NCI-H82 treated with DMSO at 0.1 percent for 48 hours (cell line): Measurements from ENCODE around the gene FNDC5.
"Not testable (repeated sequence)": the region's sequence is repeated elsewhere in the genome, so short reads cannot be mapped to it uniquely, and the experiment has no call there.

Experiments
- DNase-seq: peaks from one replicate; lab custom pipeline; 2025; ENCODE audit not compliant: unreplicated experiment; lab: John Stamatoyannopoulos, UW

The FNDC5 gene

DNA sequence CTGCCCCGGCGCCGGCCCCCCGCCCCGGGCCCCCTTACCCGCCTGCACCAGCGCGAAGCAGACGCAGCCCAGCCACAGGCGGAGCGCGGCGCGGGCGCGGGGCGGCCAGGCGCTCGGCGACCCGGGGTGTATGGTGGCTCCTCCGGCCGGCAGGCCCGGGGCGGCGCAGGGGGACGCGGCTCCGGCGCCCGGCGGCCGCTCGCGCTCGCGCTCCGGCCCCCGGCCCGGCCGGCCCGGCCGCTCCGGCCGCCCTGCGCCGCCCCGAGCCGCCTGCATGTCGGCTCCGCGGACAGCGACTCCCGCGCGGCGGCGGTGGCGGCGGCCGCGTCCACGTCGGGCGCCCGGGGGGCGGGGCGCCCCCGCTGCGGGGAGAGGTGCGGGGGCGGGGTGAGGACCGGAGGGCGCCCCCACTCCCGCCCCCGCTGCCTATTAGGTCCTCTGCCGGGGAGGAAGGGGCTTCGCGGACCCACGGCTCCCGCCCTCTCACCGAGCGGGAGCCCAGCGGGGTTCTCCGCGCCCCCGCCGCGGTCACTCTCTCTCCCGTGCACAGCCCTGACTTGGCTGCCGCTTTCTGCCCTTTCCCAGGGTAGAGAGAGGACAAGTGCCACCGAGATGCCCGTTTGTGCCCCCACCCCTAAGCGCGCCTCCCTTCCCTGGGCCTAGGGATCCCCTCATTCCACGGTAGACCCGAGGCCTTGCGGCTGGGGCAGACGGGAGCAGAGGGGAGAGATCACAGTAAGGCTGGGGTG, at the start of gene FNDC5:
TSS of gene FNDC5 (minus strand) at position 298 of the 749 bp plus-strand sequence.
- DNase-seq, result no peak

- no peak for DNase-seq
Measured at GRCh38 chr1:32919811-32920733, 49.4 kb upstream of the FNDC5 start.

GRCh38 chr1:32918179-32918578, 47.5 kb upstream of the FNDC5 start:
- DNase-seq, result no peak

- DNase-seq, result no peak
Measured at GRCh38 chr1:32917521-32917920, 46.8 kb upstream of the FNDC5 start.

DNA sequence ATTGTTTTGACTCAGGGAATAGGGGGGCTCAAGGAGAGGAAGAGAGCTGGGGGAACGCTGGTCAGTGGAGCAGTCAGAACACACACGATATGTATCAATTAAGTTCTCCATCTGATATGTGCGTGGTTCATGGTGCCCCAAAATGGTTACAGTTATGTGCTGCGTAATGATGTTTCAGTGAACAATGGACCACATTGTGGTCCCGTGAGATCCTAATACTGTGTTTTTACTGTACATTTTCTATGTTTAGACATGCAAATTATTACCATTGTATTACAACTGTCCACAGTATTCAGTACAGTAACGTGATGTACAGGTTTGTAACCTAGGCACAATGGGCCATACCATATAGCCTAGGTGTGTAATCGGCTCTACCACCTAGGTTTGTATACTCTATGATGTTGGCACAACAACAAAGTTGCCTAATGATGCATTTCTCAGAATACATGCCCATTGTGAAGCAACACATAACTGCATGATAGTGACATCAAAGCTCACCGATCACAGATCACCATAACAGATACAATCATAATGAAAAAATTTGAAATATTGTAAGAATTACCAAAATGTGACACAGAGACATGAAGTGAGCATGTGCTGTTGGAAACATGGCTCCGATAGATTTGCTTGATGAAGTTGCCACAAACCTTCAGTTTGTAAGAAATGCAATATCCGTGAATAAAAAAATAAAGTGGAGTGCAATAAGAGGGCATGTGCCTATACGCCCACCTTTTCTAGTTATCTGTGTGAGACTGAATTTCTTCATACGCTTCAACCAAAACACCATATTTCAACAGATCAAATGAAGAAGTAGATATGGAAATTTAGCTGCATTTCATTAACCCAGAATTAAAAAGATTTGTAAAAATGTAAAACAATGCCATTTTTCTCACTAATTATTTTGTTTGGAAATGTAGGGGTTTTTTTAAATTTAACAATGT, 45.3 kb upstream of the FNDC5 start:
- DNase-seq, result no peak

DNA sequence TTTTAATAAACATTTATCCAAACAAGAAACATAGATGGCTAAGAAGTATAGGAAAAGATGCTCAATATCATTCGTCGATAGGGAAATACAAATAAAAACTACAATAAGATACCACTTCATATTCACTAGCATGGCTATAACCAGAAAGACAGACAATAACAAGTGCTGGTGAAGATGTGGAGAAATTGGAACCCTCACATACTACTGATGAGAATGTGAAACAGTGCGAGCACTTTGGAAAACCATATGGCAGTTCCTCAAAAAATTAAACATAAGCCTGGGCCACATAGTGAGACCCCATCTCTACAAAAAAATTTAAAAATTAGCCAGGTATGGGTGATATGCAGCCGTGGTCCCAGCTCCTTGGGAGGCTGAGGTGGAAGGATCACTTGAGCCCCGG, 39.6 kb upstream of the FNDC5 start:
- no peak for DNase-seq

DNA sequence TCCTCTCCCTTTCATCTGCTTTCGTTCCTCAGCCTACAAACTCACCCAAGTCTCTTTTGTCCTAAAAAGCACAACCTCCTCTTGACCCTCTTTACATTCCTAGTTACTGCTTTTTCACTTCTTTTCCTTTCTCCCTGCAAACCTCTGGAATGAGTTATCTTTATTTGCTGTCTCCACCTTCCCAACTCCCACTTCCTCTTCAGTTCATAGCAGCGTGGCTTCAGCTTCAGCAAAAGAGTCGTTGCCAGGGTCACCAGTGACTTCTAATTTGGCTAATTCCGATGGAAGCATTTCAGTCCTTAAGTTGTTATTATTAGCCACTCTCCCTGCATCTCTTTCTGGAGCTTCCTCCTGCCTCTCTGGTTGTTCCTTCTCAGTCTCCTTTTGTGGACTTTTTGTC, 36.7 kb upstream of the FNDC5 start:
- no peak for DNase-seq

GRCh38 chr1:32906654-32907053, 35.9 kb upstream of the FNDC5 start:
- DNase-seq, result no peak

DNA sequence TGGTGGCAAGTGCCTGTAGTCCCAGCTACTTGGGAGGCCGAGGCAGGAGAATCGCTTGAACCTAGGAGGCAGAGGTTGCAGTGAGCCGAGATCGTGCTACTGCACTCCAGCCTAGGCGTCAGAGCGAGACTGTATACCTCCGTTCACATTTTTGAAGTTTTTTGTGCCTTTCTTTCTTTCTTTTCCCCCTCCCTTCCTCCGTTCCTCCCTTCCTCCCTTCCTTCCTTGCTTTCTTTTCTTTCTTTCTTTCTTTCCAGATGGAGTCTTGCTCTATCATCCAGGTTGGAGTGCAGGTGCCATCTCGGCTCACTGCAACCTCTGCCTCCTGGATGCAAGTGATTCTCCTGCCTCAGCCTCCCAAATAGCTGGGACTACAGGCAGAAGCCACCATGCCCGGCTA, 34.9 kb upstream of the FNDC5 start:
- not testable (repeated sequence) for DNase-seq

DNA sequence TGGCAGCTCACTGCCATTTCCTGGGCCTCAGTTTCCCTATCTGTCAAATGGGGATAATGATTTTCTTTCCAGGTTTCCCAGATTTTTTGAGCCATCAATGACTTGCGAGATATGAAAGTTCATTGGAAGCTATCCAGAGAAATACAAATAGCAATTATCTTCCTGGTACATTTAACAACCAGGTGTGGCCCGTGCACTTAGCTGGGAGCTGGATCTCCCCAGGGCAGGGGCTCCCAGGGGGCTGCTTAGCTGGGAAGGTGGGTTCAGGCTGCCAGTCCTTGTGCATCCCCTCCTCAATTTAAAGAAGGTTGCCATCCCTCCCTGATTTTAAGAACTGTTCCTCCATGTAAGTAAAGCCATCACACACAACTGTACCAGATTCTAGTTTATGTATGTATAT, 34.1 kb upstream of the FNDC5 start:
- DNase-seq, result no peak

DNA sequence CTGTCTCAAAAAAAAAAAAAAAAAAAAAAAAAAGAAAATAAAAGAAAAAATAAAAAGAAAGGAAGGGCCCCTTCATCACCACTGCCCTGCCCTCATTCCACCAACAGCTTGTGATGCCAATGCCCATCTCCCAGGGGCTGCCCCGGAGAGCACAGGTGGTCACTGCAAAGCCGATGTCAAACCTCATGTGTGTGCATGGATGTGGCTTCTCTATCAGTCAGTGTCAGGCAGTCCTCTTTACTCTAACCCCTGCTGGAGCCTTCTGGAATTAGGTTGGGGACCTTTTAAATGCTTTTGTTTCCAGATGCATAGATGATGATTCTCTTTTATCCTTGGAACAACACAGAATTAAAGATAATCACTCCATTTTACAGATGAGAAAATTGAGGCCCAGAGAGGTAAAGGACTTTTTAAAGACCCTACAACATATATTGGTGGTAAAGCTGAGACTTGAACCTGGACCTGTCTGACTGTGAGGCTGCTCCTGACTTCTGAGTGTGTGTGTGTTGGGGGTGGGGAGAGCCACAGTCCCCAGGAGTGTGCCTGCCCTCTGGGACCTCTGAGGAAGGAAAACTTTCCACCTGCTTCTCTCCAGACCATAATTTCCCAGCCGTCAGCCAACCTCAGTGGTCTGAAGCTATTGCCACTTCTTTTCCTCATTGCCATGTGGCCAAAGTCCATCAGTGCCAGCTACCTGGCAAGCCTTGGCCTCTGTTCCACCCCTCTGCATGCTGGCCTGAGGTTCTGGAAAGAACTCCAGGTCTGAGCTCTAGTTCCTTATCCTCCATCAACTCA, 33.5 kb upstream of the FNDC5 start:
- no peak for DNase-seq

- no peak for DNase-seq
Measured at GRCh38 chr1:32902535-32902920, 31.8 kb upstream of the FNDC5 start.

GRCh38 chr1:32901823-32902534, 31.3 kb upstream of the FNDC5 start:
- no peak for DNase-seq

DNA sequence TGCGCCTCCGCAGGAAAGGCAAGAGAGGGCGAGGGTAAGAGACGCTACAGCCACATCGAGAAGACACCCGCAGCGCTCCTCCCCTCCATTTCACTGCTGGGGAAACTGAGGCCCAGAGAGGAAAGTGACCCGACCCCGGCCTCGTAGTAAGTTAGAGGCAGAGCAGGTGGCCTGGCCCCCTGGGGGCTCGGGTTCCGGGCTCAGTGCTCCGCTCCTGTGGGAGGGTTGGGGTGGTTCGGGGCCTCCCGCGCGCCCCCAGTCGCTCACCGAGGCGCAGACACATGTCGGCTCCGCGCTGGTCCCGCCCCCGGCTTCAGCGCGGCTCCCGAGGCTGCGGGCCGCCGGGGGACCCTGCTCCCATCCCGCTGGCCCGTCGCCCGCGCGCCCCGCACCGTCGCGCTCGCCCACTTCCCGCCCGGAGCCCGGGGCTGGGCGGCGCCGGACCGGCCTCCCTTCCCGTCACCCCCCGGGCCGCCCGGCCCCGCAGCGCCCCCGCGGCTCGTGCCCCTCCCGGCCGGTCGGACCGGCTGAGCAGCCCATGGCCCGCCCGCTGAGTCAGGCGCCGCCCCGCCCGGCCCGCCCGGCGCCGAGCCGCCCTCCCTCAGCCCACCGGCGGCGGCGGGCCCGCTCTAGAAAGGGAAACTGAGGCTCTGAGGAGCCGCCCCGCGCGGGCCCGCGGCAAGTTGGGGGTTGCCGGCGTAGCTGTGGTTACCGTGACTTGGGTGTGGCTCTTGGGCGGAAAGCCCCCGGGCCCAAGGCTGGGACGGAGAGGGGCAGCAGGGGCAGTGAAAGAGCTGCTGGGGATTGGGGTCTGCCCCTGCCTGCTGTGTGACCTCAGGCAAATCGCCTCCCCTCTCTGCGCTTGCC, 30.5 kb upstream of the FNDC5 start, which contains the start of gene TMEM54:
TSS of gene TMEM54 (minus strand) at position 434 of the 867 bp plus-strand sequence. CDS start at position 283, 151 bp downstream.
- no peak for DNase-seq

DNA sequence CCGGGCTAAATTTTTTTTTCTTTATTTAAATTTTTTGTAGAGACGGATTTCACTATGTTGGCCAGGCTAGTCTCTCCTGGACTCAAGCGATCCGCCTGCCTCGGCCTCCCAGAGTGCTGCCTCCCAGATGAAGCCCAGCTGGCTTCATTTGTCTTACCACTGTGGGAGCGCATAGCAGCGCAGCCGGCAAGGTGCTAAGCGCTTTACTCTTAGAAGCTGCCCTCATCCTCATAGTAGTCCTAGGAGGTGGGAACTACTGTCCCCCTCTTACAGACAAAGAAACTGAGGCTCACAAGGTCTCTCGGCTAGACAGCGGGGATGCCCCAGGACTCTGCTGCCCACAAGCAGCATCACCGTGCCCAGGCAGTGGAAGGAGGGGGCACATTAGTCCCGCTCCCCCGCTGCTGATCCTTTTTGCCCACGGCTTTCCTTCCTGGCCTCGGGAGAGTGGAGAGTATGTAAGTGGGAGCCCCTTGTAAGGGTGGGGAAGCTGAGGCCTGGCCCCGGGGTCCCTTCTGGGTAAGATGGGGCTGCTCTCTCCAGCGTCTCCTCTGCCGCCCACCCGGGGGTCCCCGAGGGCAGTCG, 29.8 kb upstream of the FNDC5 start:
- DNase-seq, result no peak

DNA sequence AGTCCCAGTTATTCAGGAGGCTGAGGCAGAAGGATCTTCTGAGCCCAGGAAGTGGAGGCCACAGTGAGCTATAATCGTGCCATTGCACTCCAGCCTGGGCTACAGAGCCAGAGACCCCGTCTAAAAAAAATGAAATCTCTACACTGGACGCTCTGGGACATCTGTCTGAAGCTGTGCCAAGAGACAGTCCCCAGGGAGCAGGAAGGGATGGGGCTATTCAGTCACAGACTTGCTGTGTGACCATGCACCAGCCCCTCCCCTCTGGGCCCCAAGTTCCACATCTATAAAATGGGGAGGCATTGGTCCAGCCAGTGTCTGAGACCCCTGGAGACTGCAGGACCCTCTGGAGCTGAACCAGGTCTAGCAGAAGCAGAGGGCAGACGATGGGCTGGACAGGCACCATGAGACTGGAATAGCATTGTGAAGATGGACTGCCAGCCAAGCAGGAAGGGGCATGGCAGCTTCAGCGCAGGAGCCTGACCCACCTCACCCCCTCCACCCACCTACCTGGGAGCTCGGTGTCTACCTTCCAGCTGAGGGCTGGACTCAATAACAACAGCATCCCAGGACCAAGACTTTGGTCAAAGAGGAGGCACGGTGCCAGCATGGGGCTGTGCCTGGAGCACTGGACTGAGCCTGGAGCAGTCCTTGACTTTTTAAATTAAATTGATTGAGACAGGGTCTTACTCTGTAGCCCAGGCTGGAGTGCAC, 29.0 kb upstream of the FNDC5 start:
- no peak for DNase-seq

DNA sequence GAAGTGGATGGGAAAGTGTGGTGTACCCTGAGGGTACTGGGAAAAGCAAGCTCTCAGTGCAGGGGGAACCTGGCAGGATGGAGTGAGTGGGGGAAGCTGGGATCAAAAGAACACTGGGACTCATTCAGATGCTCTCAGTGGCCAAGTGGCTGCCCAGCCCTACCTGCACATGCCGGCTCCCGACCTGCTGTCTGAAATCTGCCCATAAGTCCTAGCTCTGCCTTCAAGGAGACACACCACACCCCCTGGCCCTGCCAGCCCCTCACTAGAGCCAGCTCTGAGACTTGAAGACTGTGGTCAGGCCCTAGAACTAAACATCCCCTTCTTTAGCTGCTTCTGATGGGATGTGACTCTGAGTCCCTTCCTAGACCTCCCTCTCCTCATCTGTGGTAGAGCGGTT, 28.2 kb upstream of the FNDC5 start:
- no peak for DNase-seq

DNA sequence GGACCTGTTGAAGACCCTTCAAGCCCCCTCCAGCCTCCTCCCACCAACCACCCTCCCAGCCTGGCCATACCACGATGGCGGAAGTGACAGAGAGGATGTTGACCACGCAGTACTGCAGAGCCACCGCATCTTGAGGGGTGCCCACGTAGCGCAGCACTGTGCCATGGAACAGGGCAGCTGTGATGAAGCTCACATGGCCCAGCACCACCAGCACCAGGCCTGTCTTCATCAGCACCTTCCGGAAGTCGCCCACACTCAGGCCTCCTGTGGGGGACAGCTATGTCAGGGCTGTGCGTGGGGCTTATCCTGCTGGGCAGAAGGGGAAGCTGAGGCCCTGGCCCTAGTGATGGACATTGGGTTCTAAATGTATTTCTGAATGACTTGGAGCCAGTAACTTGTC, 27.3 kb upstream of the FNDC5 start:
- DNase-seq, result no peak
